NCI-H1048 (cell line): ENCODE results near the gene ACTR10.

Experiments
- DNase-seq: peaks from one replicate; lab custom pipeline; 2025; lab: John Stamatoyannopoulos, UW

Gene ACTR10

DNA sequence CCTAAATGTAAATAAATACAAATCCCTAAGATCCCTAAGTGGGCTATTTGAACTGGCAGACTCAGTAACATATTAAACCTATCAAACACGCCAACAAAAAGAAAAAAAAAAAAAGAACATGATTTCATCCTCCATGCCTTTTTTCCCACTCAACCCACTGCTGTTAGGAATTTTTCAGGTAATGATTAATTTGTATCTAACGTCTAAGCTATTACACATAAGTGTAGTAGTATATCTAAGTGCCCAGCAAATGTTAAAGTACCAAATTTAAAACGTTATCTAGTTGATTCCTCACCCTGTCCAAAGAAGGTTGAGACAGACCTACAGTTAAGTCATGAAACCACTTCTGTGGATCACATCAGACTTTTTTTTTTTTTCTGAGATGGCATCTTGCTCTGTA lies 82.0 kb downstream of the ACTR10 start:
- DNase-seq: no peak

DNA sequence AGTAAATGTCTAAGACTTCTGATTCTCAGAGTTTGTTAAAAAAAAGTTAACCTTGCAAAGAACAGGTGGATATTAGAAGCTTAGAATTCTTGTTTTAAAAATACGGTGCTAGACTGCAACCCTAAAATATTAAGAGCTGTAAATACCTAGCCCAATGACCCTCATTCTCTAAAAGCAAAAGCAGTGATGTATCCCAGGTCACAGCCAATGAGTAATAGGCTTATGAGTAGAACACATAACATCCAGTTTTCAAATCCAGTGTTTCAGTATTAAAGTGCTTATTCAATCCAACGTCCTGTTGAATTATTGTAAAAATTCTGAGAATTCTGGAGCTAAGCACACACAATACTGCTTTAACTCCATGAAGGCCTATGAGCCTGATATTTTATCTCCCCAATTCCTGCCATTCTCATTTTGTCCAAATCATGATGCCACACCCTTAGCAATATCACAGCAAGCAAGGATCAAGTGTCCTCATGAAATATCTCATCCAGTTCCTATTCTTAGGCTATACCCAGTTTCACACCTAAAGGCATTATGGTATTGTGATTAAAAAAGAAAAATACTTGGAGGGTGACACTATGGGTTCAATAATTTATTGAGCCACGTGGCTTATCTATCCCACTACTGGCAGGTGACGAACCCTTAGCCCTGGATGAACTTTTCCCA lies 83.1 kb downstream of the ACTR10 start:
- no peak for DNase-seq

DNA sequence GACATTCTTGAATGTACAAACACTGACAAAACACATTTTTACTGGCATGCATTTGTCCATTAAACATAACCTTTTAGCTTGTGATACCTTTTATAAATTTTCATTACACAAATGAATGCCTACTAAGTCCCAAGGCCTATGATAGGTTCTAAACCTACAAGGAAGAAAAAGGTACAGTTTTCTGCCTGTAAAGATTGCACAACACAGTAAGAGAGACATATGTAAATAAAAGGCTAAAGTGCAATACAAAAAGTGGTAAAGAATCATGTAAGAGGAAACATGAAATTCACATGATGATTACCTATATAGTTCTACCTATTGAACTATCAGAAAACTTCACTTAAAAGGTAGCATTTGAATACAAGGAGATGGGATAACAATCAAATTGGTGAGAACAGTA lies 83.8 kb downstream of the ACTR10 start:
- DNase-seq: no peak

DNA sequence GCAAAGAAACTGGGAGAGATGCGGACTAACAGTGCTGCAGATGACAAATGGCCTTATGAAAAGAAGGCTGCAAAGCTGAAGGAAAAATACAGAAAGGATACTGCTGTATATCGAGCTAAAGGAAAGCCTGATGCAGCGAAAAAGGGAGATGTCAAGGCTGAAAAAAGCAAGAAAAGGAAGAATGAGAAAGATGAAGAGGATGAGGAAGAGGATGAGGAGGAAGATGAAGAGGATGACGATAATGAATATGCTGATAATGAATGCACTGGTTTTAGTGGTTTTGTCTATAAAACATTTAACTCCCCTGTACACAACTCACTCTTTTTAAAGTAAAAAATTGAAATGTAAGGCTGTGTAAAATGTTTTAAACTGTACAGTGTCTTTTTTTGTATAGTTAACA lies 85.2 kb downstream of the ACTR10 start:
- no peak for DNase-seq
